ENCODE data around the gene PTTG1IP.

The PTTG1IP gene

GRCh38 chr21:44865561-44866280 lies 7.8 kb downstream of the PTTG1IP start:
- no peak for DNase-seq (ENCODE audit: low read depth)

- no peak for DNase-seq (ENCODE audit: low read depth)
Measured at GRCh38 chr21:44862869-44863685, 10.4 kb downstream of the PTTG1IP start.

DNA sequence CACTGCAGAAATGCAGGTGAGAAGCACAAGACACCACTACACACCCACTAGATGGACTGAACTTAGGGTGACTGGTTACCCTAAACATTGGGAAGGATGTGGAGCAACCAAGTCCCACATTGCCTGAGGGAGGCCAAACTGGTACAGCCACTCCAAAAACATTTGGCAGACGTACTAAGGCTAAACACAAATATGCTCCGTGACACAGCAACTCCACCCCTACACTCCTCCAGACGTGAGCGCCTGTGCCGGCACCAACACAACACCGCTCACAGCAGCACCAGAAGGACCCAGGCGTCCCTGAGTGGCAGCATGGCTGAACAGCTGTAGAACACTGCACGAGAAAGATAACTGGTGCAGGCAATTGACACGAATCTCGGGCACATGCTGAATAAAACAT lies 14.7 kb downstream of the PTTG1IP start:
- DNase-seq (ENCODE audit: low read depth), result no peak

- DNase-seq (ENCODE audit: low read depth), result no peak
Measured at GRCh38 chr21:44858291-44858690, 15.2 kb downstream of the PTTG1IP start.

DNA sequence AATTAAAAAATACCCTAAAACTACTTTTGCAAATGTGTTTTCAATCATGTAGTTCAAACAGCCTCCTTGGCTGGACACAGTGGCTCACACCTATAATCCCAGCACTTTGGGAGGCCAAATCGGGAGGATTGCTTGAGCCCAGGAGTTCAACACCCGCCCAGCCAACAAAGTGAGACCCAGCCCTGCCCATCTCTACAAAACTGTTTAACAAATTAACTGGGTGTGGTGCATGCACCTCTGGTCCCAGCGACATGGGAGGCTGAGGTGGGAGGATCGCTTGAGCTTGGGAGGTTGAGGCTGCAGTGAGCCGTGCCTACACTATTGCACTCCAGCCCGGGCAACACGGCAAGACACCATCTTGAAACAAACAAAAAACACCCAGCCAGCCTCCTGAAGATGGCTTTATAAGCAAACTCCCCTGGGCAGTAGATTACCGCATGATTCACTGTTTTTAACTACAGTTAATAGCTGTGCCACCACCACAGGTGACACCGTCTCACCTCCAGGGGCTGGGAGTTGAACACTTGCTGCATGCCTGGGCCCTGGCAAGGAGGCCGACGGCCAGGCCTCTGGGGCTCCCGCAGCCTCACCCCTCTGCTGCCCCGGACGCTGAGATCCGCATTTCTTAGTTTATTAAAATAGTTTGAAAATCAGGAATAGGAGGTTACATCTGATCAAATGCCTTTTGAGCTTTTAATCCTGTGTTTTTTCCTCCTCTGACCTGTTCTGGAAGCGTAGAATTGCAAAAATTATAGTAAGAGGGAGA lies 16.2 kb downstream of the PTTG1IP start:
- no peak for DNase-seq (ENCODE audit: low read depth)

GRCh38 chr21:44856131-44856530 lies 17.4 kb downstream of the PTTG1IP start:
- no peak for DNase-seq (ENCODE audit: low read depth)

GRCh38 chr21:44855572-44855971 lies 17.9 kb downstream of the PTTG1IP start:
- DNase-seq (ENCODE audit: low read depth), result no peak

DNA sequence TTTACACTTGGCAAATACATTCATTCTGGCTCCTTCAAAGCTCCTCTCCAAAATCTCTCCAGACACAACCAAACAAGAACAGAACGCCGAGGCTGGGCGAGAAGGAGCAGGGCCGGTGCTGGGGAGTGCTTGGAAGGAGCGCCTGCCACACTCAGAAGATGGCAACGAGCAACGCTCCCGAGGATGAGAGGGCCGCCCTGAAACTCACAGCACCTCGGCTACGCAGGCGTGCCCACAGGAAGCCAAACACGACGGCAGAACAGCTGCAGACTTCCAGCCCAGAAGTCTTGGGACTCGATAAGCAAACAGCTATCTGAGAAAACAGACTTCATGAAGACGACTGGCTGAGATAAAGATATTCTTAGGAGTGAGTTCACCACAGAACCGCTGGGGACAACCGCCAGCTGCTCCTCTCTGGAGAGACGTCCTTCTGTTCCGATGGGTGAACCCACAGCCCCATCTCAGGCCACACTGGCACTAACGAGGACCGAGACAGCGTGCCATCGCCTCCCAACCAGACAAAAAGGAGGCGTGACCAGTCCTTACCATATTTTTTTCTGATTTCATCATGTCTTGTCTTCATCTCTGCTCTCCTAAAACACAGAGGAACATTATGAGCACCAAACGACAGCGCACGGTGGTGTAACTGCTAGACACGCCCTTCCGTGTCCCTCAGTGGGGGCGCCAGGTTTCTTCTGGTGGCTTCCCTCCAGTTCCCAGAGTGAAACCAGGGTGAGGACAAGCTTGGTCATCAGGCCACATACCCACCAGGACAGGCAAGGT lies 18.6 kb downstream of the PTTG1IP start:
- no peak for DNase-seq (ENCODE audit: low read depth)

DNA sequence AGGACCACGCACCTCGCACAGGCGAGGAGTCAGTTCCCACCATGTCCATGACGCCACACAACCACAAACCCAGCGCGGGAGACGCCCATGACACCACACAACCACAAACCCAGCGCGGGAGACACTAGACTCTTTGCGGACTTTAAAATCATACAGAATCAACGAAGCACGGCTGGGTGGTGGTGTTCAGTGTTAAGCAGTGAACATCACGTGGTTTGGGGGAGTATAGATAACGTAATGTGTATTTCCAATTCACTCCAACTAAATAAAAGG lies 19.2 kb downstream of the PTTG1IP start:
- DNase-seq (ENCODE audit: low read depth), result no peak

- DNase-seq (ENCODE audit: low read depth), result no peak
Measured at GRCh38 chr21:44853601-44854390, 19.7 kb downstream of the PTTG1IP start.

DNA sequence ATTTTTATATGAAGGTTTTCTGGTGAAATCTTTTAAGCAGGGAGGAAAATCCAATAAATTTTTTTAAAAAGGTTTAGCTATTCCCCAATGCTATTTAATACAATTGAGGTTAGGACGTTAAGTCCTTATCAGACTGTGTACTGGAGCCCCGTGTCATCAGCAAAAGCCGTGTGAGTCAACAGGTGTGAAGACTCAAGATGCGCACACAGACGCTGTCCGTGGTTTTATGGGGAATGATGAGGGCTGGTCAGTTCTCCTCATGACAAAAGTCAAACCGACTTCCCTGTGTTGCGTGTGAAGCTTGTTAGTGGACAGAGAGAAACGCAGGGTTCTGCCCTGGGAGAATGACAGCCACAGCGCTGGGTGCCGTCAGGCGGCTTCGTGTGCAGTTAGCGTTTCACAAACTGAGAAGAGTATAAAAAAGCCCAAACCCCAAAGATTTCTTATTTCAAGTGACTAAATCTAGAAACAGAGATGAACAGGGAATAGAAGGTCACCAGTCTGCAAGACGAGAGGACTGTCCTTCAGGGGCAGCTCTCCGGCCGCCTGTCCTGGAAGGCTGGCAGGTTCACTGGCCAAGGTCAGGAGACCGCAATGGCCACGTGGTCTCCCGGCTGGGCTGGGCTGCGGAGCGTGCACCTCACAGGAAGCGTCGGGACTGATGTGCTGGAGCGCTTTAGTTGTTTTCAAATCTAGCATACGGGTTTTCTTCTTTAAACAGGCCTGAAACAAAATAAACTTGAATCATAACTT lies 22.4 kb downstream of the PTTG1IP start:
- DNase-seq (ENCODE audit: low read depth), result no peak

DNA sequence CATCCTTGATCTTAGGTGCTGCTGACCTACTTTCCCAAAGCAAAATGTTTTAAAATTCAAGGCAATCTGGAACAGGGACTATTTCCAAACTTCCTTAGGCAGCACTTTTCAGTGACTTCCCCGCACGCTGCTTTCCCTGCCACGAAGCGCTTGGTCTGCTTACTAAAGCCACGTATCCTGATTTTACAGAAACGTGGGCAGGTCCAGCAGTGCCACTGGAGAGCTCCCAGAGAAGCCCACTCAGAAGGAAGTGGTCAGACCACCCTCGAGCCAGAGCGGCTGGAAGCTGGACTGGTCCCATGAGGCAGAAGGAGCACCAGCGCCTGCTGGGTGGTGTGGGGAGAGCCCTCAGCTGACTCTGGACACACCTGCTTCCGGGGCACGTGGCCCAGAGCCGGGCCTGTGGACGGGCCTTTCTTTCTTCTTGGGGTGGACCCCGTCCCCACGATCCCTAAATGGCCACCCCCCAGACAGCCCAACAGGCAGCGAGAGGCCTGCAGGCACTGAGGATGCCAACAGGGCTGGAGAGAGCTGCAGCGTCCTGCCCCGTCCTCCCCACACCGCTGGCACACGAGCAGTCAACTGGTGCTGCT lies 23.2 kb downstream of the PTTG1IP start:
- DNase-seq (ENCODE audit: low read depth), result no peak

- no peak for DNase-seq (ENCODE audit: low read depth)
Measured at GRCh38 chr21:44849616-44850130, 23.8 kb downstream of the PTTG1IP start.

DNA sequence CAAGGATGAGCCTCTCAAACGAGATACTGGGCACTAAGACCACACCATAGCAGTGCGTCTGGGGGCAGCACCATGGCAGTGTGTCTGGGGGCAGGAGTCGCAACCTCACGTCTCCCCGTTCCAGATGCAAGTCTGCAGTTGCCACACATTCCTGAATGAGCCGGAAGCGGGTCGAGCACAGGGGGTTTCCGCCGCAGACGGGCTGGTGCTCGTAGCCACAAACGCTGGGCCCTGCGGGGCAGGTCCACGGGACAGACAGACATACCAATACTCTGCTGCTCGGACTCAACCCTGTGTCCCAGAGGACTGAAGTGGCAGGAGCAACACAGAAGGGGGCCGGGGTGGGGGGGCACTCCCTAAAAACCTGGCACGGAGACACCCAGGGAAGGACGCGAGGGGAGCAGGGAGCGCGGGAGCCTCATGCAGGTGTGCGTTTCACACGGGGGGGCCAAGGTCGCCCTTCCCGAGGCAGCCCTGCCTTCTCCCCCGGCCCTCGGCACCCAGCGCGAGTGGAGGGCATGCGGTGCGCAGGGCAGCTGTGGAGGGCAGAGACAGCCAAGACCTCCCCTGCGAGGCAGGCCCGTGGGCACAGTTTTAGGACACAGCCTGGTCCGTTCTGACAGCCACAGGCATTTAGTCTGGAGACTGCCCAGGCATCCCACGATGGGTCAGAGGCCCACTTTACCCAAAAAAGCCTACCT lies 24.5 kb downstream of the PTTG1IP start:
- DNase-seq (ENCODE audit: low read depth), result no peak

- DNase-seq (ENCODE audit: low read depth), result no peak
Measured at GRCh38 chr21:44847261-44848056, 26.0 kb downstream of the PTTG1IP start.

DNA sequence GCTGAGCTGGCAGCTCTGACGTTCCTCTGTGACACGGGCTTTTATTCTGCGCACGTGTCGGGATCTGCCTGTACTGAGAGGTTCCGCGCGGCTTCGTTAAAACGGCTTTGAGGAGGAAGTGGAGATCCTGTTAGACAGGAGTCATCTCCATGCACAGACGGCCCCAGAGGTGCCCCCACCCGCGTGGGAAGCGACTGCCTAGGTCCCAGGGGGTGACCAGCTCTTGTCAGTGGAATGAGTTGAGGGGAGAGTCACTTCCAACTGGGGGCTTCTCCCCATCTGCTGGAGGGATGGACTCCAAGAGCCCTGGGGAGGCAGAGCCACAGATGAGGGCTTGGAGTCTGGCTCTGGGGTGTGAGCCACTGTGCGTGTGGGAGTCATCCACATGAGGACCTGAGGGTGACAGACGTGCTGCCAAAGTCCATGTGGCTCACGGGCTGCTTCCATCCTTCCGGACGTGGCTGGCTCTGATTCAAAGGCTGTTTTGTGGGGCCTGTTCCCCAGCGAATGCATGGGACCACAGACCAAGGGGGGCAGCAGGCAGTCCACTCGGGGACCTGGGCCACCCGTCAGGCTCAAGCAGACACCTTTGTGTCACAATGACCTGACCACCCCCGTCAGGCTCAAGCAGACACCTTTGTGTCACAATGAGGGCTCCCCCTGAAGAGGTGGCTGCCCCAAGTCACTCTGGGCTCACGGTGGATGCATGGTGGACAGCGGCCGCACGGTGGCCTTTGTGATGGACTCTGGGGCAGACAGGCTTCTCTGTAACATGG lies 26.8 kb downstream of the PTTG1IP start:
- DNase-seq (ENCODE audit: low read depth), result no peak

- DNase-seq (ENCODE audit: low read depth), result no peak
Measured at GRCh38 chr21:44846224-44846484, 27.3 kb downstream of the PTTG1IP start.
